Measurements from ENCODE around the gene SPINDOC. TPM values are rescaled to one million over a fixed set of nuclear protein-coding genes. Genes with fewer than 3 reads are reported as not detected.

SPINDOC gene
- total and polyA plus RNA-seq, 4 donors = 0.42 to 3.8 (median 2.9) TPM

DNA sequence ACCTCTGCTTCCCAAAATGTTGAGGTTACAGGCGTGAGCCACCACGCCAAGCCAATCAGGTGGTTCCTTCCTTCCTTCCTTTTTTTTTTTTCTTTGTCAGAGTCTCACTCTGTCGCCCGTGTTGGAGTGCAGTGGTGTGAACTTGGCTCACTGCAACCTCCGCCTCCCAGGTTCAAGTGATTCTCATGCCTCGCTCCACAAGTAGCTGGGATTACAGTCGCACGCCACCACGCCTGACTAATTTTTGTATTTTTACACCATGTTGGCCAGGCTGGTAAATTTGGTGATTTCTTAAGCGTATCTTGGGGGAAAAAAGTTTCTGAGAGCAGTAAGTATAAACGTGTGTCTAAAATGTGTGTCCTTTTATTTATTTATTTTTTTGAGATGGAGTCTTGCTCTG, 18.2 kb upstream of the SPINDOC start:
- TF ChIP-seq FOXA2 (IDR thresholded peaks at IDR 0.05) = no peak
- TF ChIP-seq HNF4G (IDR thresholded peaks at IDR 0.05) = no peak
- TF ChIP-seq, protein P1, sequence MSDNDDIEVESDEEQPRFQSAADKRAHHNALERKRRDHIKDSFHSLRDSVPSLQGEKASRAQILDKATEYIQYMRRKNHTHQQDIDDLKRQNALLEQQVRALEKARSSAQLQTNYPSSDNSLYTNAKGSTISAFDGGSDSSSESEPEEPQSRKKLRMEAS (IDR thresholded peaks at IDR 0.05) = no peak
- TF ChIP-seq JUND (IDR thresholded peaks at IDR 0.05) = no peak
- TF ChIP-seq HNF4A (conservative IDR thresholded peaks at IDR 0.05) = no peak
- TF ChIP-seq NR2F2 (IDR thresholded peaks at IDR 0.05) = no peak
- TF ChIP-seq EGR1 (IDR thresholded peaks at IDR 0.05; ENCODE audit: low read depth in 2 of 2) = no peak
- TF ChIP-seq TAF1 (conservative IDR thresholded peaks at IDR 0.05) = no peak
- no peak for TF ChIP-seq YY1 (IDR thresholded peaks at IDR 0.05)
- TF ChIP-seq, protein P2, sequence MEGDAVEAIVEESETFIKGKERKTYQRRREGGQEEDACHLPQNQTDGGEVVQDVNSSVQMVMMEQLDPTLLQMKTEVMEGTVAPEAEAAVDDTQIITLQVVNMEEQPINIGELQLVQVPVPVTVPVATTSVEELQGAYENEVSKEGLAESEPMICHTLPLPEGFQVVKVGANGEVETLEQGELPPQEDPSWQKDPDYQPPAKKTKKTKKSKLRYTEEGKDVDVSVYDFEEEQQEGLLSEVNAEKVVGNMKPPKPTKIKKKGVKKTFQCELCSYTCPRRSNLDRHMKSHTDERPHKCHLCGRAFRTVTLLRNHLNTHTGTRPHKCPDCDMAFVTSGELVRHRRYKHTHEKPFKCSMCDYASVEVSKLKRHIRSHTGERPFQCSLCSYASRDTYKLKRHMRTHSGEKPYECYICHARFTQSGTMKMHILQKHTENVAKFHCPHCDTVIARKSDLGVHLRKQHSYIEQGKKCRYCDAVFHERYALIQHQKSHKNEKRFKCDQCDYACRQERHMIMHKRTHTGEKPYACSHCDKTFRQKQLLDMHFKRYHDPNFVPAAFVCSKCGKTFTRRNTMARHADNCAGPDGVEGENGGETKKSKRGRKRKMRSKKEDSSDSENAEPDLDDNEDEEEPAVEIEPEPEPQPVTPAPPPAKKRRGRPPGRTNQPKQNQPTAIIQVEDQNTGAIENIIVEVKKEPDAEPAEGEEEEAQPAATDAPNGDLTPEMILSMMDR (IDR thresholded peaks at IDR 0.05; ENCODE audit: low read depth, low read length, missing input control) = no peak
- no peak for TF ChIP-seq GABPA (IDR thresholded peaks at IDR 0.05 in 1 of 2, conservative IDR thresholded peaks at IDR 0.05 in 1 of 2)
- no peak for TF ChIP-seq RAD21 (IDR thresholded peaks at IDR 0.05)
- no peak for TF ChIP-seq FOXA1 (IDR thresholded peaks at IDR 0.05)
- TF ChIP-seq, protein P3, sequence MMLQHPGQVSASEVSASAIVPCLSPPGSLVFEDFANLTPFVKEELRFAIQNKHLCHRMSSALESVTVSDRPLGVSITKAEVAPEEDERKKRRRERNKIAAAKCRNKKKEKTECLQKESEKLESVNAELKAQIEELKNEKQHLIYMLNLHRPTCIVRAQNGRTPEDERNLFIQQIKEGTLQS (IDR thresholded peaks at IDR 0.05) = no peak
- Histone ChIP-seq H3K27me3 (ENCODE audit: control insufficient read depth in 4 of 4, insufficient read depth in 4 of 4, low read length in 3 of 4) (no peaks in the 10 kb centered on the region), H3K4me3 (ENCODE audit: low read depth in 1 of 3, low read length in 3 of 3) (no peak overlapping the region), H3K9me3 (ENCODE audit: control insufficient read depth in 4 of 4, low read length in 3 of 4) (peaks cover 0 to 9% (median 3%) of the 10 kb centered on the region in 4 donors), H3K36me3 (ENCODE audit: control insufficient read depth in 4 of 4, insufficient read depth in 3 of 4, low read depth in 1 of 4, low read length in 3 of 4) (no peaks in the 10 kb centered on the region), H3K9ac (ENCODE audit: low read depth in 1 of 2, low read length in 2 of 2) (no peak overlapping the region), H3K27ac (ENCODE audit: low read depth in 1 of 2, low read length in 2 of 2) (no peak overlapping the region), H3K4me1 (ENCODE audit: control insufficient read depth in 4 of 4, insufficient read depth in 4 of 4, low read length in 3 of 4) (no peaks in the 10 kb centered on the region)
- no peak for DNase-seq (ENCODE audit: low spot score)
- 86% methylated on average over 11 of the region's 11 CpGs for WGBS

DNA sequence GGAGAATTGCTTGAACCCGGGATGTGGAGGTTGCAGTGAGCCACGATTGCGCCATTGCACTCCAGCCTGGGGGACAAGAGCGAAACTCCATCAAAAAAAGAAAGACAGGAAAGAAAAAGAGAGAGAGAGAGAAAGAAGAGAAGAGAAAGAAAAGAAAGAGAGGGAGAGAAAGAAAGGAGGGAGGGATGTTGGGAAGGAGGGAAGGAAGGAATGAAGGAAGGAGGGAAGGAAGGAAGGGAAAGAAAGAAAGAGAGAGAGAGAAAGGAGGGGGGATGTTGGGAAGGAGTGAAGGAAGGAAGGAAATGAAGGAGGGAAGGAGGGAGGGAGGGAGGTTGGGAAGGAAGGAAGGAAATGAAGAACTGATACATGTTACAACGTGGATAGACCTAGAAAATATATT, 12.3 kb upstream of the SPINDOC start:
- no peak for DNase-seq (ENCODE audit: low spot score)
- TF ChIP-seq HNF4G (IDR thresholded peaks at IDR 0.05) (no peak), SP1 (IDR thresholded peaks at IDR 0.05) (no peak), TAF1 (conservative IDR thresholded peaks at IDR 0.05) (no peak), RXRA (IDR thresholded peaks at IDR 0.05) (no peak), EGR1 (IDR thresholded peaks at IDR 0.05; ENCODE audit: low read depth in 2 of 2) (no peak), HNF4A (conservative IDR thresholded peaks at IDR 0.05) (no peak), JUND (IDR thresholded peaks at IDR 0.05) (no peak), YY1 (IDR thresholded peaks at IDR 0.05) (no peak), RAD21 (IDR thresholded peaks at IDR 0.05) (no peak), NR2F2 (IDR thresholded peaks at IDR 0.05) (no peak)
- TF ChIP-seq, protein P2 (IDR thresholded peaks at IDR 0.05; ENCODE audit: low read depth, low read length, missing input control) = no peak
- TF ChIP-seq, protein P4, sequence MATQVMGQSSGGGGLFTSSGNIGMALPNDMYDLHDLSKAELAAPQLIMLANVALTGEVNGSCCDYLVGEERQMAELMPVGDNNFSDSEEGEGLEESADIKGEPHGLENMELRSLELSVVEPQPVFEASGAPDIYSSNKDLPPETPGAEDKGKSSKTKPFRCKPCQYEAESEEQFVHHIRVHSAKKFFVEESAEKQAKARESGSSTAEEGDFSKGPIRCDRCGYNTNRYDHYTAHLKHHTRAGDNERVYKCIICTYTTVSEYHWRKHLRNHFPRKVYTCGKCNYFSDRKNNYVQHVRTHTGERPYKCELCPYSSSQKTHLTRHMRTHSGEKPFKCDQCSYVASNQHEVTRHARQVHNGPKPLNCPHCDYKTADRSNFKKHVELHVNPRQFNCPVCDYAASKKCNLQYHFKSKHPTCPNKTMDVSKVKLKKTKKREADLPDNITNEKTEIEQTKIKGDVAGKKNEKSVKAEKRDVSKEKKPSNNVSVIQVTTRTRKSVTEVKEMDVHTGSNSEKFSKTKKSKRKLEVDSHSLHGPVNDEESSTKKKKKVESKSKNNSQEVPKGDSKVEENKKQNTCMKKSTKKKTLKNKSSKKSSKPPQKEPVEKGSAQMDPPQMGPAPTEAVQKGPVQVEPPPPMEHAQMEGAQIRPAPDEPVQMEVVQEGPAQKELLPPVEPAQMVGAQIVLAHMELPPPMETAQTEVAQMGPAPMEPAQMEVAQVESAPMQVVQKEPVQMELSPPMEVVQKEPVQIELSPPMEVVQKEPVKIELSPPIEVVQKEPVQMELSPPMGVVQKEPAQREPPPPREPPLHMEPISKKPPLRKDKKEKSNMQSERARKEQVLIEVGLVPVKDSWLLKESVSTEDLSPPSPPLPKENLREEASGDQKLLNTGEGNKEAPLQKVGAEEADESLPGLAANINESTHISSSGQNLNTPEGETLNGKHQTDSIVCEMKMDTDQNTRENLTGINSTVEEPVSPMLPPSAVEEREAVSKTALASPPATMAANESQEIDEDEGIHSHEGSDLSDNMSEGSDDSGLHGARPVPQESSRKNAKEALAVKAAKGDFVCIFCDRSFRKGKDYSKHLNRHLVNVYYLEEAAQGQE (IDR thresholded peaks at IDR 0.05) = no peak
- TF ChIP-seq, protein P5, sequence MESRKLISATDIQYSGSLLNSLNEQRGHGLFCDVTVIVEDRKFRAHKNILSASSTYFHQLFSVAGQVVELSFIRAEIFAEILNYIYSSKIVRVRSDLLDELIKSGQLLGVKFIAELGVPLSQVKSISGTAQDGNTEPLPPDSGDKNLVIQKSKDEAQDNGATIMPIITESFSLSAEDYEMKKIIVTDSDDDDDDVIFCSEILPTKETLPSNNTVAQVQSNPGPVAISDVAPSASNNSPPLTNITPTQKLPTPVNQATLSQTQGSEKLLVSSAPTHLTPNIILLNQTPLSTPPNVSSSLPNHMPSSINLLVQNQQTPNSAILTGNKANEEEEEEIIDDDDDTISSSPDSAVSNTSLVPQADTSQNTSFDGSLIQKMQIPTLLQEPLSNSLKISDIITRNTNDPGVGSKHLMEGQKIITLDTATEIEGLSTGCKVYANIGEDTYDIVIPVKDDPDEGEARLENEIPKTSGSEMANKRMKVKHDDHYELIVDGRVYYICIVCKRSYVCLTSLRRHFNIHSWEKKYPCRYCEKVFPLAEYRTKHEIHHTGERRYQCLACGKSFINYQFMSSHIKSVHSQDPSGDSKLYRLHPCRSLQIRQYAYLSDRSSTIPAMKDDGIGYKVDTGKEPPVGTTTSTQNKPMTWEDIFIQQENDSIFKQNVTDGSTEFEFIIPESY (IDR thresholded peaks at IDR 0.05) = no peak
- TF ChIP-seq, protein P3 (IDR thresholded peaks at IDR 0.05) = no peak
- 84% methylated on average over 5 of the region's 5 CpGs for WGBS

More for the DNA sequence above, 12.3 kb upstream of the SPINDOC start:
- H3K4me1 ChIP-seq (ENCODE audit: control insufficient read depth in 4 of 4, insufficient read depth in 4 of 4, low read length in 3 of 4) = no peaks in the 10 kb centered on the region
- H3K27ac ChIP-seq (ENCODE audit: low read depth in 1 of 2, low read length in 2 of 2) = no peak overlapping the region
- no peaks in the 10 kb centered on the region for H3K9me3 ChIP-seq (ENCODE audit: control insufficient read depth in 4 of 4, low read length in 3 of 4)
- H3K36me3 ChIP-seq (ENCODE audit: control insufficient read depth in 4 of 4, insufficient read depth in 3 of 4, low read depth in 1 of 4, low read length in 3 of 4) = no peaks in the 10 kb centered on the region
- no peak overlapping the region for H3K4me3 ChIP-seq (ENCODE audit: low read depth in 1 of 3, low read length in 3 of 3)
- H3K9ac ChIP-seq (ENCODE audit: low read depth in 1 of 2, low read length in 2 of 2) = no peak overlapping the region
- H3K27me3 ChIP-seq (ENCODE audit: control insufficient read depth in 4 of 4, insufficient read depth in 4 of 4, low read length in 3 of 4) = no peaks in the 10 kb centered on the region

All from liver (tissue), 9 donors.